Measurements from ENCODE around the gene TENM3. TPM values are rescaled to one million over a fixed set of nuclear protein-coding genes. Genes with fewer than 3 reads are reported as not detected.

TENM3 gene
- total and polyA plus RNA-seq, 12 donors, result 0.20 to 6.6 (median 3.5) TPM

GRCh38 chr4:182289809-182290208 lies 46.6 kb downstream of the TENM3 start:
- DNase-seq, result no peak
- 85 to 87% methylated on average over 13 of the region's 13 CpGs for WGBS, 2 donors
- Histone ChIP-seq H3K4me1 (no peaks in the 10 kb centered on the region), H3K9me3 (no peaks in the 10 kb centered on the region), H3K27me3 (no peaks in the 10 kb centered on the region), H3K4me3 (no peak overlapping the region), H3K36me3 (no peaks in the 10 kb centered on the region), H3K27ac (no peak overlapping the region)
- no peak for ATAC-seq
- intact Hi-C loops (cut with DNase I), result no loop called here
- TF ChIP-seq CTCF (IDR thresholded peaks at IDR 0.05), result no peak

- Histone ChIP-seq H3K27me3 (no peaks in the 10 kb centered on the region), H3K9me3 (no peaks in the 10 kb centered on the region), H3K27ac (no peak overlapping the region), H3K4me1 (no peaks in the 10 kb centered on the region), H3K4me3 (no peak overlapping the region), H3K36me3 (no peaks in the 10 kb centered on the region)
- TF ChIP-seq CTCF (IDR thresholded peaks at IDR 0.05), result no peak
- ATAC-seq, result no peak
- WGBS, 2 donors, result 76 to 90% methylated on average over 8 of the region's 8 CpGs
- DNase-seq, result no peak
- intact Hi-C loops (cut with DNase I), result no loop called here
Measured at GRCh38 chr4:182291175-182291574, 48.0 kb downstream of the TENM3 start.

- Histone ChIP-seq H3K9me3 (no peaks in the 10 kb centered on the region), H3K4me1 (no peaks in the 10 kb centered on the region), H3K4me3 (no peak overlapping the region), H3K27ac (no peak overlapping the region), H3K27me3 (no peaks in the 10 kb centered on the region), H3K36me3 (no peaks in the 10 kb centered on the region)
- WGBS, 2 donors, result 78 to 89% methylated on average over 11 of the region's 11 CpGs
- no peak for TF ChIP-seq CTCF (IDR thresholded peaks at IDR 0.05)
- intact Hi-C loops (cut with DNase I), result no loop called here
- no peak for DNase-seq
- ATAC-seq, result no peak
Measured at GRCh38 chr4:182291597-182292270, 48.5 kb downstream of the TENM3 start.

- Histone ChIP-seq H3K4me3 (no peak overlapping the region), H3K27ac (no peak overlapping the region), H3K9me3 (no peaks in the 10 kb centered on the region), H3K4me1 (no peaks in the 10 kb centered on the region), H3K36me3 (no peaks in the 10 kb centered on the region), H3K27me3 (no peaks in the 10 kb centered on the region)
- no peak for TF ChIP-seq CTCF (IDR thresholded peaks at IDR 0.05)
- no peak for DNase-seq
- 84 to 93% methylated on average over 4 of the region's 4 CpGs for WGBS, 2 donors
- no peak for ATAC-seq
- intact Hi-C loops (cut with DNase I), result no loop called here
Measured at GRCh38 chr4:182292612-182293011, 49.4 kb downstream of the TENM3 start.
